SW 1271 (cell line): ENCODE results near the gene DIRAS1.

ENCODE experiments used
- DNase-seq, 2 experiments: peaks; one replicate each; lab custom pipeline; 2025; lab: John Stamatoyannopoulos, UW

DIRAS1 gene

DNA sequence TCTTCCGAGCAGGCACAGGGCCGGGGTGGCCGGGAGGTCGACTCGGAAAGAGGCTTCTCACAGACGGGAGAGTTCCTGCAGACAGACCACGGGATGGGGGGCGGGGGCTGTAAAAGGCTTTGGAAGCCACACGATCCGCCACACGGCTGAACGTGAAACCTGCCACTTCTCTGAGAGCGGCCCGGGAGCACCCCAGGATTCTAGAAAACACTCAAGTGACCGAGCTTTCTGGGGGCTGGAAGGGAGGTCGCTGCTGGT is 34.2 kb upstream of the DIRAS1 start:
- DNase-seq: no peak

DNA sequence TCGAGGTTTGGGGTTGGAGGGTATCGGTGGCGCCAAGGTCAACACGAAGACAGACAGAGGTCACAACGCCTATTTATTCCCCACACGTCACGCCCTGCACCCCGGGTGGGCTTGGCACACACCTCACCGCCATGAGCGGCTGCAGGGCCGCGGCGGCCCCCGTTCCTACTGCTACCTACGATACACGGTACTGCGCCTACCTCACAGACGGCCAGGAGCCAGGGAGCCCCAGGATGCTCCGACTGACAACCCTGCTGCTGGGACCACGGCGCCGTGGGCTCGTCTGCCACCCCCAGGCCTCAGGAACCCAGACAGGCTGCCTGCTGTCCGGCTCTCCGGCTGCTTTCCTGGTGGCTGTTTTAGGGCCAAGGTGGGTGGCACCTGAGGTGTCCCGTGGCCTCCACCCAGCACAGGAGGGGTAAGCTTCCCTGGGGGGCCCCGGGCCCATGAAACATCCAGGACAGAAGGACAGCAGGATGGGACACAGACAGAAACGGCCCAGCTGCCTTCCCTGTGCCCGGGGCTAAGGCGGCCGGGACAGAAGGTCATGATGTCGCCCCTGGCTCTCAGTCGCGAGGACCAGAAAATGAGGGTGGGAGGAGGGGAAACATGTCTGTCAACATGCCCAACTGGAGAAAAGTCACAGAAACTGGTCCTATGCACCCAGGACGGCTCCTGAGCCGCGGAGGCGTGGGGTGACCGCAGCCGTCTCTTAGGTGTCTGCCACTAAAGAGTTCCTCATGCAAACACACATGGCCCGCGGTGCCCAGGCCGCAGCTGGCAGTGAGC is 33.7 kb upstream of the DIRAS1 start:
- no peak for DNase-seq

DNA sequence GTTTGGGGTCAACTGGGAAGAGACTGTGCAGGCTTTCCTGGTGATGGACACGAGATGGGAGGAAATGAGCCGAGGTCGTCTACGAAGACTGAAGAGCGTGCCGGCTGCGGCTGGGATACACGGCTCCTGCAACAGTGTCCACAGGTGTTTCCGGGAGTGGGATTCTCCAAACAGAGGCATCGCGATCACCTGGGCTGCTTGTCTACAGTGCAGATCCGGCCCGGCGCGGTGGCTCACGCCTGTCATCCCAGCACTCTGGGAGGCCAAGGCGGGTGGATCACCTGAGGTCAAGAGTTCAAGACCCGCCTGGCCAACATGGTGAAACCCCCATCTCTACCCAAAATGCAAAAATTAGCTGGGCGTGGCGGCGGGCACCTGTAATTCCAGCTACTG is 30.3 kb upstream of the DIRAS1 start:
- no peak for DNase-seq

DNA sequence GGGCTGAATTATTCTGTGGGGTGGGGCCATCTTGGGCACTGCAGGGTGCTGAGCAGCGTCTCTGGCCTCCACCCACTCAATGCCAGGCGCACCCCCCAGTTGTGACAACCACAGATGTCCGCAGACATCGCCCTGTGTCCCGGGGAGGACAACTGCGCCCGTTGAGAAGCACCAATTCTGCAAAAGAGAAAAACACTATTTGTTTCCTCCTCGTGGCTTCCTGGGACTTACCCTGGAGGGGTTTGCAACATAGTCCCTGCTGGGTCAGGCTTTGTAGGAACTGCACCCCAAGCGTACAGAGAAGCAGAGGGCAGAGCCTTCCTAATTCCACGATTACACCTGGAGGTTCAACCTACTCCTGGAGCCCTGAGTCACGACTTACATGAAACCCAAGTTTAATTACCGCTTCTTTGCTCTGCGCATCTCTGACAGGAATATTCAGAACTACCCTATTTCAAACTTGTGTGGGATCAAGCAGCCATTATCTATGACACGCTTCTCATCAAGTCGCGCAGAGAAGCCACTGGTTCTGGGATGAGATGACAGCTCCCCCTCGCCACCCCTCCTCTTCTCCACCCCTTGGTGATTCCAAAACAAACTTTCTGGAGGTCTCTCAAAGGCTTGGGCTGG is 29.8 kb upstream of the DIRAS1 start:
- no peak for DNase-seq

DNA sequence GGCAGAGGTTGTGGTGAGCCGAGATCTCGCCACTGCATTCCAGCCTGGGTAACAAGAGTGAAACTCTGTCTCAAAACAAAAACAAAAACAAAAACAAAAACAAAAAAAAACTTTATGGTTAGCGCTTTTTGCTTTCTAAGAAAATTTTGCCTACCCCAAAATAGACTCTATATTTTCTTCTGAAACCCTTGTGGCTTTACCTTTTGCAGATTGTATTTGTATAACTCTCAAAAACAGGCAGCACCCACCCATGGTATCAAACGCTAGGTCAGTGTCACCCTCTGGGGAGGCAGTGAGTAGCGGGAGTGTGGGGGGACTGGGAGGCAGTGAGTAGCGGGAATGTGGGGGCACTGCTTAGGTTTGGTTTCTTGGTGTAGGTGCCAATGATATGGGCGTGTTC is 26.2 kb upstream of the DIRAS1 start:
- DNase-seq: no peak

DNA sequence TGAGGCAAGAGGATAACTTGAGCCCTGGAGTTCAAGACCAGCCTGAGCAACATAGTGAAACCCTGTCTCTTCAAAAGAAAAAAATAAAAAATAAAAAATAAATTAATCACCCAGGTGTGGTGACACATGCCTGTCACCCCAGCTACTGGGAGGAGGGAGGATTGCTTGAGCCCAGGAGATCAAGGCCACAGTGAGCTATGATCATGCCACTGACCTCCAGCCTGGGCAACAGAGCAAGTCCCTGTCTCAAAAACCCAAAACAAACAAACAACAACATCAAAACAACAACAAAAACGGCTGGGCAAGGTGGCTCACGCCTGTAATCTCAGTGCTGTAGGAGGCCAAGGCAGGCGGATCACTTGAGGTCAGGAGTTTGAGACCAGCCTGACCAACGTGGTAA is 22.9 kb upstream of the DIRAS1 start:
- no peak for DNase-seq

DNA sequence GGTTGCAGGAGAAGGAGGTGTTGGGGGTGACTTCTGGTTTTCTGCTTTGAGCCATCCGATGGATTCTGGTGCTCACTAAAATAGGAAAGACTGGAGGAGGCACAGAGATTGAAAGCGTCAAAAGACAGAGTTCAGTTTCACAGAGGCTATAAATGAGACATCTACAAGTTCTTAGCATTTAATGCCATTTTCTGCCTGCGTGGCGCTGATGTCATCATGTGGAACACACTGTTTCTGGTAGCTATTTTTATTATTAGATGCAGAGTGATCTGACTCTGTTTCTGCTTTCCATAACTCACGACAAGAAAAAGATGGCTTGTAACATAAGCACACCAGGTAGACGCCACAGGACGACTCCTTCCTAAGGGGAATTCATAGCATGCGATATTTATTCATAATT is 21.9 kb upstream of the DIRAS1 start:
- no peak for DNase-seq

DNA sequence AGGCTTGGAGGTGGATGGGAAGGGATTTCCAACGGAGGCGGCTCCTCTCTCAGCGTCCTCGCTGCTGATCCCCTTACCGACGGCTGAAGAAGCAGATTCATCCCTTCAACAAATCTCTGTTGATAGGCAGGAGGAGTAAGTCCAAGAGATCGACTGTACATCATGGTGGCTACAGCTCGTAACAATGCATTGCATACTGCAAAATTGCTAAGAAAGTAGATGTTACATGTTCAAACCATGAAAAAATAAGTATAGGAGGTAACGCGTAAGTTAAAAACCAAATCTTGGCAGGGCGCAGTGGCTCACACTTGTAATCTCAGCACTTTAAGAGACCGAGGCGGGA is 19.1 kb upstream of the DIRAS1 start:
- no peak for DNase-seq

DNA sequence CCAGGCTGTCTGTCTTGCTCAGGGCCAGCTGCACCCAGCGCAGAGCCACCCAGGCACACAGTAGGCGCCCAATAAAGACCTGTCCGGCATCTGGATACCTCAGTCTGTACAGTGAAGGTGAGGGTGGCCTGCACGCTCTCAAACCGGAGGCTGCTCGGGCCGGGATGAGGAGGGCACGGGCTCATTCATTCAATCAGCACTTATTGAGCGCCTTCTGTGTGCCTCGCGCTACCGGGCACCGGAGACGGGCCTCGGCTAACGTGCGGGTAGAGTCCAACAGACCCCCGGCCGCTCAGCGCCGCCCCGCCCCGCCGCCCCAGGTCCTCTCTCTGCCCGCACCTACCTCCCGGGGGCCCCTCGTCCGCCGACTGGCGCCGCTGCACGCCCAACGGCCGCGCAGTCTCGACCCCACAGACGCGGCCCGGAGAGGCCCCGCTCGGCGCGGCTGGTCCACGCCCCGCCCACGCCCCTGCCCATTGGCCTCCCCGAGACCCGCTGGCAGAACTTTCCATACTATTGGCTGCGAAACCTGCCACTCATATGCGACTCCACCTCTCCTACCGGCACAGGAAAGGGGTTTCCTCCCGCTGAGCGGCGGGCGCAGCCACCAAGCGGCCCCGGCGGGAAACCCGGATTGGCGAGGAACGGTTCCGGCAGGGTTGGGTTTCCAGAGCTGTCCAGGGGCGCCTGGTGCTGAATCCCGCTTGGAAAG is 18.6 kb upstream of the DIRAS1 start, which contains the start of gene SLC39A3:
TSS of gene SLC39A3 (minus strand) at position 416 of the 712 bp plus-strand sequence. CDS start 2,760 bp downstream, outside the sequence.
- peak; percentile 85 to 95 for DNase-seq

DNA sequence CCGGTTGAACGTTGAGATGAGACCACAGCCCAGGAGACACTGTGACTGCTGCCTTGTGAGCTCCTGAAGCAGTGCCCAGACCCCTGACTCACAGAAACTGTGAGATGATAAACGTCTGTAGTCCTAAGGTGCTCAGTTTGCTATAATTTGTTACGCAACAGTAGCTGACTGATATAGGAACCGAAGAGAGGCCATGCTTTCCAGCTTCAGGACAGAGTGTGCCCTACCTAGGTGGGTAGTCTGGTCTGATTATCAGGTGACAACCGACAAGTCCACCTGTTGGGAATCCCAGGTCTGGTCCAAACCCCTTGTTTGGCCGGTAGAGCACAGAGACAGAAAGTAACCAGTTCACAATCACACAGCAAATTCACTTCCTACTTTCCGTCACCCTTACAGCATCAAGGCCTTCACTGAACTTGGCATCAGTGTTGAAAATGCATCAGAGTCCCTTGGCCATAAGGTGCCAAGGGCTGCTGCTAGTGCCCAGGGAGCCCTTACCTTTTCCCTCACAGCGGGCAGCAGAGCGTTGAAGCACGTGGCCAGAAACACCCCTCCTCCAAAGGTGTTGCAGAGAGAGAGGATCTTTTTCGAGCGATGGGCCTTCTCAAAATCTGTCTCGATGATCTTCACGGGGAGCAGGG is 15.5 kb upstream of the DIRAS1 start:
- DNase-seq: no peak

DNA sequence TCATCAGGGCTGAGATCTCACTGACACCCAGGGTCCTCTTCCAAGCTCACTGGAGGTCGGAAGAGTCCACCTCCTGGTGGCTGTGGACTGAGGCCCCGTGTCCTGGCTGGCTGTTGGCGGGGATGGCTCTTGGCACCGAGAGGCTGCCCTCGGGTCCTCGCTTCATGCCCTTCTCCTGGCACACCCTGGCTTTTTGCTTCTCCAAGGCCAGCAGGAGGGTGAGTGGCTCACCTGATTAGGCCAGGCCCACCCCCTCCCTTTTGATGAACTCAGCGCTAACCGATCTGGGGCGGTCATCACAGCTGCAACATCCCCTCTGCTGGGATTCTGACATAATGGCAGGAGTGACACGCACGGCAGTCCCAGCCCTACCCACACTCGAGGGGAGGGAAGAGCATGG is 14.2 kb upstream of the DIRAS1 start:
- DNase-seq: no peak

DNA sequence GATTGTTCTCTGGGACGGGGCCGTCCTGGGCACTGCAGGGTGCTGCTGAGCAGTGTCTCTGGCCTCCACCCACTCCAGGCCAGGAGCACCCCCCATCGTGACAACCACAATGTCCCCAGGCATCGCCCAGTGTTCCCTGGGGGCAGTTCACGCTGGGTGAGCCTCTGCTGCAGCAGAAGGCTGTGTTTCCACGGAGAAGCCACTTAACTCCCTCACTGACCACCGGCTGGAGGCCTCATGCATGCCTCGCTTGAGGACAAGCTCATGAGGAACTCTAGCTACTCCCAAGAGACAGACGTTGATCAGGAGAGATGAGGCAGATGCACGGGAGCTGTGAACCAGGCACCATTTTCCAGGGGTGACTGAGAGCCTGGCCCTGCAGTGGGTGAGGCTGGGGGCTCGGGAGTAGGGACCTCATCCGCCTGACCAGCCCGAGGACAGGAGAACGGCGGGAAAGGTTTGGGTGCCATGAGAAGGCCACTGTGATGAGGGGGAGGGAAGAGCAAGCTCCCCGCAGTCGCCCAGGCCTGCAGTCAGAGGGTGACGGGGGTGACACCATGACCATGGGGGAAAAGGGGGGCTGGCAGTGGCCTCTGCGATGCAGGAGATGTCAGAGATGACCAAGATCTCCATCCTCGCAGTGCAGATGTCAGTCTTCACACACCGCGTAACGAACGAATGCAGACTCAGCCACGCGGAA is 13.6 kb upstream of the DIRAS1 start:
- no peak for DNase-seq

DNA sequence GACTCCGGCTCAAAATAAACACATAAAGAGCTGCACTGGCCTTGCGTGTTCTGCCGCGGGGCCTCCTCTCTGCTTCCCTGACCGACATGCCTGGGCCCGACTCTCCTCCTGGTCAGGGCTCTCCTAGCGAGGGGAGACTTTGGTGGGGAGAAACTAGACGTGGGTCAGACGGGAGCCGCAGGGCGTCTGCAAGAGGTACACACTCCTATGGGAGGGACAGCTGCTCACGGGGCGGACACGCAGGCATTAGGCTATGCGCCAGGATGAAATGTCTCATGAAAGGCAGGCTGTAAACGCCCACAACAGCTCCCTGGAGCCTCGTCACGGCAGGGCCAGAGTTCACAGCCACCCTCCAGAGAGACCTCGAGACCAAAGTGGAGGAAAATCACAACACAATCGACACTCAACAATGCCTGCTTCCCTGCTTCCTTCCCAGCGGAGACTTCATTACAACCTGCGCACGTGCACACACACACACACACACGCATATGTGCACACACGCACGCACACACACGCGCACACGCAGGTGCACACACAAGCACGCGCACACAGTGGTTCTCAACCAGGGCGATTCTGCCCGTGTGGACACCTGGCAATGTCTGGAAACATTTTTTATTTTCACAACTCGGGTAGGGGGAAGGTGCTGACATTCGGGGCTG is 12.9 kb upstream of the DIRAS1 start:
- no peak for DNase-seq

DNA sequence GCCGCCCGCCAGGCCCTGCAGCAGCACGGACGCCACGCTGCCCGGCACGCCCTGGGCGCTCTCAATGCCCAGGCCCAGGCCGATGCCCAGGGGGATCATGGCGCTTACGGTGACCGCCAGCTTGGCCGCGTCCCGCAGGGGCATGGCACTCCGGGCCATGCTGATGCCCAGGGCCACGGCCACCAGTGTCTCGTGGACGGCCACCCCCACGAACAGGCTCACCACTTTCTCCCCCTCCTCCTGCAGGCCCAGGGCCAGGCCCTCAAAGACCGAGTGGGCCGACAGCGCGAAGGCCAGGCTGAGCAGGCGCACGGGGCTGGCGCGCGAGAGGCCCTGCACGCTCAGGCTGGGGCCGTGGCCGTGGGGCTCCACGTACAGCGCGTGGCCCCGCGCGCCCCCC is 11.7 kb upstream of the DIRAS1 start:
- no peak for DNase-seq

DNA sequence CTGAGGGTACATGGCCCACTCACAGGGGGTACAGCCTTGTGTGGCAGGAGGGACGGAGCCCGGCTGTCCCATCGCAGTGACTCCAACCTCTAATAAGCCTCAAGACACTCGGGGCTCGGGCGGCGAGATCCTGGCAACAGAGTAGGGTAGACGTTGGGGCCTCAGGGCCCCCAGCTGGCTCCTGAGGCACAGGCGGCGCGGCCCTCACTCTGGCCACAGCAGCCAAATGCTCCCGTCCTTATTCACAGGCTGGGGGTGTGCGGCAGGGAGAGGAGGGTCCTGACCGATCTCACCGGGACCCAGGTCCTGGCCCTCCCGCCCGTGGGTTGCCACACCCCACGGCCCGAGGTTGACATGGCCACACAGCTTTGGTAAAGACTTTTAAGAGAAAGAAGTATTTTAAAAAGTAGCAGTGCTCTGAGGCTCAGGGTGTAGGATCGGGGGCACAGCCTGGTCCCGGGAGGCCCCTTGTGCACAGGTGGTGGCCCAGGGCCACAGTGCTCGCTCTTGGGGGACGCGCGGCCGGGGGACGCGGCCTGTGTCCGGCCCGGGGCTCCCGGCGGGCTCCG is 11.1 kb upstream of the DIRAS1 start:
- no peak for DNase-seq

DNA sequence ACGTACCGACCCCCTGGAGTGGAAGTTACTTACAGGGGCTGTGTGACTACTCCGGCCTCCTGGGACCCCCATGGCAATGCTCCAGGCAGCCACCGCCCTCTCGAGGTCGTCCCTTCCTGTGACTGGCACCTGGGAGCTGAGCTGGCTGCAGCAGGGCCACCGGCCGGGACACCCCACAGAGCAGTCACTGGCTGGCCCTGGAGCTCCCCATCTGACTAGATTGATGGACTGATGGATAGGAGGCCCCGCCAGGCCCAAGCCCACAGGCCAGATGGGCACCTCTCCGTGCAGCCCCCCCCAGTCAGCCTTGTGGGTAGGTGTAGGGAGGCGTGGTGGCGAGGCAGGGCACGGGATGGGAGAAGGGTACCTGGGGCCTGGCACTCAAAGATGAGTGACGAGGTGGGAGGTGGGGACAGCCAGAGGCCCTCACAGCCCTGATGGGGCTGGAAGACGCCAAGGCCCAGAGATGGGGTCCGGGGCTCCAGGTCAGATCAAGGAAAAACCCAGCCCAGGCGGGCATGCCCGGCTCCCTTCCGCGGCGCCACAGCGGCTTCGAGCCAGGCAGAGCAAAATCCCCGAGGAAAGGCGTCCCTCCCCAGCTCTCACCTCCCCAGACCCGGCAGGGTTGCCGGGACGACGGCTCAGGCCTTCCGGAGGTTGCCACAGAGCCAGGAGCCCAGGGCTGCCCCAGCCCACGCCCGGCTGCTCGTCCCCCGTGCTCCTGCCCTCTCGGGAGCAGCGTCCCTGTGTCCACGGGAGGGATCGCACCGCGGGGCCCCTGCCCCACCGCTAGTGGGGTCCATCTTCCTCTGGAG is 10.2 kb upstream of the DIRAS1 start:
- DNase-seq: no peak

DNA sequence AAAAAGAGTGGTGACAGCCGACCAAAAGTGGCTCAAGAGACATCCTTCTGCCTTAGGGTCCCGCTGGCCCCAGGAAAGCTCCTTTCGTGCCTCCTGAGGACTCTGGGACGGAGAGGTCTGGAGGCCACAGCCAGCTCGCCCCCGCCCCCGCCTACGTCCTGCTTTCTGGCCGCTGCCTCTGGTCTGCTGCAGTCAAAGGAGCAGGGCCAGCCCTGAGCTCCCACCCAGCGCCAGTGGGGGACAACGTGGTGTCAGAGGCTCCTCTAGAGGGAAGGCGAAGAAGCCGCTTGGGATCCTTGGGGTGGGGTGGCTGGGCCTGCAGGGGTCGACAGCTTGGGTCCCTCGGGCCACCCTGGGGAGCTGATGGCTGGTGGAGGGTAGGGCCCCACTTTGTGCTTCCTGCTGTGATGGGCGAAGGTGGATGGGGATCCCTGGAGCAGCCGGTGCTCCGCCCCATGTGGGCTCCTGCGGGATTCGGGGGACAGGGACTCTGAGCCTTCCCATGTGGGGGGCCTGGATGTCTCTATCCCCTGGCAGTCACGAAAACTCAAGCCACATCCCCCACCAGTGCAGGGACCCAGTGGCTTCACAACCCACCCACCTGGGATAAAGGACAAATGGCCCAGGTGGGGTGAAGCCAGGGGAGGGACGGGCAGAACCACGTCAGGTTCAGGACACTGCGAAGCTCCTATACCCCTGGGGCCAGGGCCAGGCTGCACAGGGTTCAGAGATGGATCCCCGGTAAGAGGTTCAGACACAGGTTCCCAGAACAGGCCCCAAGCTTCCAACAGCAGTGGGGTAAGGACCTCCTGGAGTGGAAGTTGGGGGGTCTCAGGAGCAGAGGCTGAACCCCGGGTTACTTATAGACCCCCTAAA is 9.0 kb upstream of the DIRAS1 start:
- DNase-seq: no peak

DNA sequence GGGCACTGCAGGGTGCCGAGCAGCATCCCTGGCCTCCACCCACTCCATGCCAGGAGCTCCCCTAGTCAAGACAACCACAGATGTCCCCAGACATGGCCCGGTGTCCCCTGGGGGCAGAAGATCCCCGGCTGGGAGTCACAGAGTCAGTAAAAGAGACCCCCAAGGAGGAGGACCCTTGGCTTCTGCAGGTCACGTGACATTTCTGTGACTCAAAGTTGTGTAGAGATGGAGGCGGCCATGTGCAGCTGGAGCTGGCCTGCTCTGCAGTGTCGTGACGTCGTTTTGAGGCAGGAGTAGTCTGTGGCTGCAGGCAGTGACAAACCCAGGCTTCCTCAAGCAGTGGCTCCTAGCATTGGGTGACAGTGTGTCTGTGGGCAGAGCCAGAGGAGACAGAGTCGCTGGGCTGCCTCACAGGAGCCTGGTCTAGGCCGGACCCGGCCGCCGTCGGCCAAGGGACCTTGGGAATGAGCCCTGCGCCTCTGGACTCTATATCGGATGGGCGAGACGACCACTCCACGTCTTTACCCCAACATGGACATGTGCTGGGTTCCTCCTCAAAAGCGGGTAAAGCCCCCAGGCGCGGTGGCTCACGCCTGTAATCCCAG is 7.7 kb upstream of the DIRAS1 start:
- no peak for DNase-seq

DNA sequence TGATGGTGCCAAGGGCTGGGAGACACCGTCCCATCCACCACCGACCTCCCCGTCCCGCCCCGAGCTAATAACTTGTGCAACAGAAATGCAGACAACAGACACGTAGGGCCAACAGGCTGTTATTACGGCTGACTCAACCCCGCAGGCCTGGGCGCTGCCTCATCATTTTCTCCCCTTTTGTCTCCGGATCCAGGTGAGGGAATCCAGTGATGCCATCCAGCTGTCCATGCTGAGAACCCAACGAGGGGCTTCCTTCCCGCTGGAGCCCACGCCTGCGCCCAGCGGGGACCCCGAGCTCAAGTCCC is 6.4 kb upstream of the DIRAS1 start:
- DNase-seq: no peak
